C1 segment of cervical spinal cord (tissue), 14 donors: ENCODE measurements around the gene RFC3.
"Not testable (repeated sequence)": the region's sequence is repeated elsewhere in the genome, so short reads cannot be mapped to it uniquely, and the experiment has no call there.

Experiments used
- DNase-seq, 14 donors: peaks; one replicate each; lab custom pipeline; 2025; lab: John Stamatoyannopoulos, UW

Gene RFC3

GRCh38 chr13:33806470-33807248 is 11.3 kb upstream of the RFC3 start:
- DNase-seq: no peak

DNA sequence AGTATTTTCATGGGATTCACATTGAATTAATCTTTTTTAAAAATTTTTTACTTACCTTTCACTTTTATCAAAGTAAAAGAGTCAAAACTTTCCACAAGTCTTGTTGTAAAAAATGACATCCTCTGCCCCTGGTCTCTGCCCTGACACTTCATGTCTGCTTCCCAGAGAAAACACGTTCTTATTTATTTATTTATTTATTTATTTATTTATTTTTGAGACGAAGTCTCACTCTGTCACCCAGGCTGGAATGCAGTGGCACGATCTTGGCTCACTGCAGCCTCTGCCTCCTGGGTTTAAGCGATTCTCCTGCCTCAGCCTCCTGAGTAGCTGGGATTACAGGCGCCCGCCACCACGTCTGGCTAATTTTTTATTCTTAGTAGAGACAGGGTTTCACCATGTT is 5.1 kb upstream of the RFC3 start:
- DNase-seq: not testable (repeated sequence)

GRCh38 chr13:33815011-33815550 is 2.9 kb upstream of the RFC3 start:
- no peak for DNase-seq

- no peak for DNase-seq
These were observed 1.0 kb upstream of the RFC3 start for GRCh38 chr13:33816912-33817311.

DNA sequence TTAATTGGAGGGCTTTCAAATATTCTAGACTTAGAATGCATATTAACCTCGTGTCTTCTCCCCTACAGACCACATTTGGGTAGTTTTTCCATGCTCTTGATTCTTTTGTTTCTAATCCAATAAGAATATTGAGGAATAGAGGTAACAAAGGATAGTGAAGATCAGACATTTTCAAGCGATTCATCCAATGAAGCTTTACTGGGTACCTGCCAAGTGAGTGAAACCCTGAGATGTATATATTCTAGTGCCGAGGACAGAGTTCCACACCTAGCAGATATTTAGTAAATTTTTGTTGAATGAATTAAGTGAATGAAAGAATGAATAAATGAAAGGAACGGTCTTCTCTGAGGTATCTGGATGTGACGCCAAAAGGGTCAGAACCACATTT is 442 bp upstream of the RFC3 start:
- DNase-seq: no peak

- no peak for DNase-seq
These were observed 7.1 kb downstream of the RFC3 start for GRCh38 chr13:33825083-33825482.

GRCh38 chr13:33827139-33827538 is 9.2 kb downstream of the RFC3 start:
- no peak for DNase-seq

GRCh38 chr13:33828431-33829129 is 10.6 kb downstream of the RFC3 start:
- DNase-seq: no peak

- no peak for DNase-seq
These were observed 14.9 kb downstream of the RFC3 start for GRCh38 chr13:33832872-33833271.

GRCh38 chr13:33838647-33839046 is 20.7 kb downstream of the RFC3 start:
- no peak for DNase-seq

DNA sequence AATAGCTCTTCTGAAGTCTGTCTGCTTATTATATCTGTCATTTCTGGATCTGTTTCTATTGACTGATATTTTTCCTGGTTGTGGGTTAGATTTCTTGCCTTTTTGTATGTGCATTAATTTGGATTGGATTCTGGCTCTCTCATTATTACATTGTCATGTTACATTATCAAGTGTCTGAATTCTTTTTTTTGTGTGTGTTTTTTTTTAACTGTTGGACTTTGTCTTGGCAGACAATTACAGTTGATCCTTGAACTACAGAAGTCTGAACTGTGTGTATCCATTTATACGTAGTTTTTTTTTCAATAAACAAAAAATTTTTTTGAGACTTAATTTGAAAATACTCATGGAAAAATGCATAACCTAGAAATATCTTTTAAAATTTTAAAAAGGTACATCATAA is 22.5 kb downstream of the RFC3 start:
- DNase-seq: no peak

DNA sequence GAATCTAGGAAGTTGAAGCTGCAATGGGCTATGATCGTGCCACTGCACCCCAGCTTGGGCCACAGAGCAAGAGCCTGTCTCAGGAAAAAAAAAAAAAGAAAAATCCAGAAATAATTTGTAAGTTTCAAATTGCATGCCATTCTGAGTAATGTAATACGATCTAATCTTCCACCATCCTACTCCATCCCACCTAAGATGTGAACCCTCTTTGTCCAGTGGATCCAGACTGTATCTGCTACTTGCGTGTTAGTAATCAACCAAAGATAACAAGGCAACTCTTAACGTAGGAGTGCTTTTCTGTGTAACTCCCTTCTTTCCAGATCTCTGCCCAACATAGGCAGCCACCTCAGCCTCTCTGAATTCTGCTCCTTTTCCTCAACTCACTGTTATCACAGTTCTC is 24.3 kb downstream of the RFC3 start:
- DNase-seq: no peak

DNA sequence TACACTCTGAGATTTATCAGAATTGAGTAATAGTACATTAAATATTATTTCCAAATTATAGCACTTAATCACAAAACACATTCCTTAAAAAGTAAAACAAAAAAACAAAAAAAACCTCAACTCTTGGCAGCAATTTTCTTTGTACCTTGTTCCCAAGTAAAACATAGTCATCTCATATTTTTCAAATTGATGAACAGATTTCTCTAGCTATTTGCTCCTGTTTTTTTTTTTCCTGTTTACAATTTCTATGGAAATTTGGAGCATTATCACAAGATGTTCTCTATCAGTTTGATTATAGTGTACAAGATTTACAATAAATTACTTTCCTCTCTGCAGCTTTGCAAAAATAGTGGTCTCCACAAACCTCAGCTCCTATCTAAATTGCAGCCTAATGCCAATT is 25.0 kb downstream of the RFC3 start:
- DNase-seq: no peak

- no peak for DNase-seq
These were observed 27.8 kb downstream of the RFC3 start for GRCh38 chr13:33845572-33846302.

DNA sequence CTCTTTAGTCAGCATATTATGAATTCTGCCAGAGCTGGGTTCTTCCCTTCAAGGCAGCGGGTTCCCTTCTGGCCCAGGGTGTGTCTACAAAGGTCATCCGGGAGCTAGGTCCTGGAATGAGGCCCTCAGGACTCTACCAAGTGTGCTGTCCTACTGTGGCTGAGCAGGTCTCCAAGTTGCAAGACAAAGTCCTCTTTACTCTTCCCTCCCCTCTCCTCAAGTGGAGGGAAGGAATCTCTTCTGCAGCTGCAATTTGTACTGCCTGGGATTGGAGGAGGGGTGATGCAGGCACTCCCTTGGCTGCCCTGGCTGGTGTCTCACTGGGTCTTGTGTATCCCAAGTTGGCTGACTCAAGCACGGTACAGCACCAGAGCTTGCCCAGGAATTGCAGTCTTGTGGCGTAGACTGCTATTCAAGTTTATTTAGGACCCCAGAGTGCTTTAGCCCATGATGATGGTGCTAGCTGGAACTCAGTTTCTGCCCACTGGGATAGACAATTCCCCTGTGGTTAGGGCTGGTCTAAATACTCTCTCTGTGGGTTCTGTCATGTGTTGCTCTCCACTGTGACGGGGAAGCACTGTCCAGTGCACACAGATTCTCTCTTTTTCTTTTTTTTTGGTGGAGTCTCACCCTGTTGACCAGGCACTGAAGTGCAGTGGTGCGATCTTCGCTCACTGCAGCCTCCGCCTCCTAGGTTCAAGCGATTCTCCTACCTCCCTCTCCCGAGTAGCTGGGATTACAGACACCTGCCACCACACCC is 28.5 kb downstream of the RFC3 start:
- DNase-seq: no peak

DNA sequence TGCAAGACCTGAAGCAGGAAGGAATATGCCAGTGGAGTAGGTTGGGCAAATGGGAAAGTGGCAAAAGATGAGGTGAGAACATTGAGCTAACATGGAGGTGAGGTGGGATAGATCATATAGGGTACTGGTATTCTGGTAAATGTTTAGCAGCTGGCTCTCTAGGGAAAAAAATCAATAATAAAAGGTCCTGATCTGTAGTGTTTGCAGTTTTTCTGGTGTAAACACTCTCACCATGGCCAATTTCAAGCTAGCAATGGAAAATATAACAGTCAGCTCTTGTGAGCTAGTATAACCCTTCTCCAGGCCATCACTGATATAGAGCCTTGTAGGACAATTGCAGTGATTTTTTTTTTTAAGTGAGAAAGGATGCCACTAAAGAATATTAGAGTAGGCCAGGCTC is 31.3 kb downstream of the RFC3 start:
- DNase-seq: no peak

DNA sequence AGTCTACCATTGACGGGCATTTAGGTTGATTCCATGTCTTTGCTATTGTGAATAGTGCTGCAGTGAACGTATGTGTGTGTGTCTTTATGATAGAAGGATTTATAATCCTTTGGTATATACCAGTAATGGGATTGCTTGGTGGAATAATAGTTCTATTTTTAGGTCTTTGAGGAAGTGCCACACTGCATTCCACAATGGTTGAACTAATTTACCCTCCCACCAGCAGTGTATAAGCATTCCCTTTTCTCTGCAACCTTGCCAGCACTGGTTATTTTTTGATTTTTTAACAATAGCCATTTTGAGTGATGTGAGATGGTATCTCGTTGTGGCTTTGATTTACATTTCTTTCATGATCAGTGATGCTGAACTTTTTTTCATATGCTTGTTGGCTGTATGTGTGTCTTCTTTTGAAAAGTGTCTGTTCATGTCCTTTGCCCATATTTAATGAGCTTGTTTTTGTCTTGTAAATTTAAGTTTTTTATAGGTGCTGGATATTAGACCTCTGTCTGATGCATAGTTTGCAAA is 37.5 kb downstream of the RFC3 start:
- DNase-seq: no peak

DNA sequence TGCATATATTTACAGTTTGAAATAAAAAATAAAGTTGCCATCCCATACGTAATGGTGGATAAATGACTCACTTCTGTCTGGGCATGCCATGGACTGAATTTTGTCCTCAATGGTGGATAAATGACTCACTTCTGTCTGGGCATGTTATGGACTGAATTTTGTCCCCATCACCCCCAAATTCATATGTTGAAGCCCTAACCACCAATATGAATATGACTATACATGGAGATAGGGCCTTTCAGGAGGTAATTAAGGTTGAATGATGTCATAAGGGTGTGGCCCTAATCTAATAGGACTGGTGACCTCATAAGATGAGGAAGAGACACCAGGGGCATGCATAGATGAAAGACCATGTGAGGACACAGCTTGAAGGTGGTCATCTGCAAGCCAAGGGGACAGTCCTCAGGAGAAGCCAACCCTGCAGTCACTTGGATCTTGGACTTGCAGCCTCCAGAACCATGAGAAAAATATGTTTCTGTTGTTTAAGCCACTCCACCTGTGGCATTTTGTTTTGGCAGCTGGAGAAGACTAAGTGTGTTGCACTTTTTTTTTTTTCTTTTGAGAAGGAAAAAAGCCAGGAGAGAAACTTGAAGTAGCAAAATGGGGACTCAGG is 41.8 kb downstream of the RFC3 start:
- DNase-seq: no peak

DNA sequence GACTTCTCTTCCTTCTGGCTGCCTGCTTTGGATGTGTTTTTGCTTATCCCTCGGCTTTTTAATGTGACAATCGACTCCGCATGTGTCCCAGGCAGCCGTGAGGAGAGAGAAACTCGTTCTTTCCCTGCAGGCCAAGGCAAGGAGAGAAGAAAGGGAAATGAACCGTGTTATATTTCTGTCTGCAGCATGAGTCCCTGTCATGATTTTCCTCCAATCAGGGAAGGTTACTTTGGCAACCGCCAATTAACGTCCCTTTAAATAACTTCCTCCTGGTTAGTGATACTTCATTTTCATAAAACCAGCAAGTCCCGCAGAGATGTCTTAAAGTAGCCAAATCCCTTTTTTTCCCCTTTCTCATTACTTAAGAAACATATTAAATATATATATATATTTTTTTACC is 42.6 kb downstream of the RFC3 start:
- no peak for DNase-seq

DNA sequence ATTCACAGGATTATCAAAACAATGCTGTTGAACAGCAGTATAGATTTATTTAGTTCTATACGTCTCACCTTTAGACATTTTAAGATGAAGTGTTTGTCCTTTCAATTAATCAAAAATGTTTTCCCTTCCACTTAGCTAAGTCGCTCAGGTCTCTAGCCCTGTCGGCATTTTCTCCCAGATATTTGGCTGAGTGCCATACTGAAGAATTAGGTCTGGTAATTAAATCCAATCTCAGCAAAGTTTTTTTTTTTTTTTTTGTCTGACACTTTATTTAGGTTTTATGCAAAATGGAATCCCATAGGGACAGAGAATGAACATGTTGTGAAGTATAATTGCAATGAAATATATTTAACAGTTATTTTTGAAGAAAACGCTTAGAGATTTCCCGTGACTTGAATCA is 44.1 kb downstream of the RFC3 start:
- DNase-seq: no peak

- DNase-seq: no peak
These were observed 45.3 kb downstream of the RFC3 start for GRCh38 chr13:33863188-33863789.
